Measurements from ENCODE around the gene AOAH.

The AOAH gene

DNA sequence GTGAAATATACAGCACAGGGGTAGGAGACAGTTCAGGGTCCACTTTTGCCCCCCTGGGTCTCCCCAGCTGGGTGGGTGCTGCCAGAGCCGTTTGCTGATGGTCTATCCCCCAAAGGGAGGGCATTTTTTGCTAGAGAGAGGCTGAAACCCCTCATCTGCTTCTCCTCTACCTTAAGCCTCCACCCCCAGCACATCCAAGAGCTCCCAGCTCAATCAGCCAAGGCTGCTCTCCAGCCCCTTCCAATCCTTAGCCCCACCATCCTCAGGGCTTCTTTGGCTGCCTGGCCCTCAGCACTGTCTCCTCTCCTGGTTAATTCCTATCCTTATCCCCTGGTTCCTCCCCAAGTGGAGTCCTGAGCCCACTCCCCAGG, 153.1 kb downstream of the AOAH start:
- Histone ChIP-seq H3K36me3 (replicated peaks) (no peaks in the 10 kb centered on the region), H3K27ac (no peak overlapping the region), H3K27me3 (replicated peaks) (no peaks in the 10 kb centered on the region), H3K4me3 (ENCODE audit: low read depth, low read length) (no peak overlapping the region)
- in situ Hi-C loops (cut with HindIII; ENCODE audit: low pct_ligation_motif_present, low sequenced_read_pairs): no loop called here
- TF ChIP-seq, protein P1, sequence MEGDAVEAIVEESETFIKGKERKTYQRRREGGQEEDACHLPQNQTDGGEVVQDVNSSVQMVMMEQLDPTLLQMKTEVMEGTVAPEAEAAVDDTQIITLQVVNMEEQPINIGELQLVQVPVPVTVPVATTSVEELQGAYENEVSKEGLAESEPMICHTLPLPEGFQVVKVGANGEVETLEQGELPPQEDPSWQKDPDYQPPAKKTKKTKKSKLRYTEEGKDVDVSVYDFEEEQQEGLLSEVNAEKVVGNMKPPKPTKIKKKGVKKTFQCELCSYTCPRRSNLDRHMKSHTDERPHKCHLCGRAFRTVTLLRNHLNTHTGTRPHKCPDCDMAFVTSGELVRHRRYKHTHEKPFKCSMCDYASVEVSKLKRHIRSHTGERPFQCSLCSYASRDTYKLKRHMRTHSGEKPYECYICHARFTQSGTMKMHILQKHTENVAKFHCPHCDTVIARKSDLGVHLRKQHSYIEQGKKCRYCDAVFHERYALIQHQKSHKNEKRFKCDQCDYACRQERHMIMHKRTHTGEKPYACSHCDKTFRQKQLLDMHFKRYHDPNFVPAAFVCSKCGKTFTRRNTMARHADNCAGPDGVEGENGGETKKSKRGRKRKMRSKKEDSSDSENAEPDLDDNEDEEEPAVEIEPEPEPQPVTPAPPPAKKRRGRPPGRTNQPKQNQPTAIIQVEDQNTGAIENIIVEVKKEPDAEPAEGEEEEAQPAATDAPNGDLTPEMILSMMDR (IDR thresholded peaks at IDR 0.05; ENCODE audit: low read depth, low read length, missing control alignments): no peak
- DNase-seq: no peak

- H3K27ac ChIP-seq: no peak overlapping the region
- TF ChIP-seq, protein P1 (IDR thresholded peaks at IDR 0.05; ENCODE audit: low read depth, low read length, missing control alignments): no peak
- H3K4me3 ChIP-seq (ENCODE audit: low read depth, low read length): no peak overlapping the region
- H3K27me3 ChIP-seq (replicated peaks): no peaks in the 10 kb centered on the region
- no peak for DNase-seq
- no peaks in the 10 kb centered on the region for H3K36me3 ChIP-seq (replicated peaks)
- in situ Hi-C loops (cut with HindIII; ENCODE audit: low pct_ligation_motif_present, low sequenced_read_pairs): no loop called here
Measured at GRCh38 chr7:36570528-36571189, 153.6 kb downstream of the AOAH start.

DNA sequence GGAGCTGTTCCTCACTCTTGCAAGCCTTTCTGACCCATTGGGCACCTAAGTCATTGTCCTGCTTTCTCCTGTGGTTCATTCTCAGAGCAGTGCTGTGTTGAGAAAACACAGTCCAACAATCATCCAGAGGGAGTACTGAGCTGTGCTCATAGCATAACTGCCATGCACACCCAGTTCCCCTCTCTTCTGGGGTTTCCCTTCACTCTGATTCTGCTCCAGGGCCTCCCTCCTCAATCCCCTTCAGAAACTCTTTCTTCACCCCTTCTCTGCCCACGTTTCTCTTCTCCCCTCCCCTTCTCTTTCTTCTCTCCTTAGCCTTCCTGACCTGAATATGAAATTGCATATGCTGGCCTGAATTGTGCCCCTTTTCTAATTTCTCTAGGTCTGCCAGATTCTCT, 155.8 kb downstream of the AOAH start:
- TF ChIP-seq, protein P1 (IDR thresholded peaks at IDR 0.05; ENCODE audit: low read depth, low read length, missing control alignments): no peak
- in situ Hi-C loops (cut with HindIII; ENCODE audit: low pct_ligation_motif_present, low sequenced_read_pairs): no loop called here
- H3K36me3 ChIP-seq (replicated peaks): no peaks in the 10 kb centered on the region
- no peak overlapping the region for H3K27ac ChIP-seq
- no peaks in the 10 kb centered on the region for H3K27me3 ChIP-seq (replicated peaks)
- DNase-seq: no peak
- no peak overlapping the region for H3K4me3 ChIP-seq (ENCODE audit: low read depth, low read length)

- DNase-seq: no peak
- in situ Hi-C loops (cut with HindIII; ENCODE audit: low pct_ligation_motif_present, low sequenced_read_pairs): no loop called here
- Histone ChIP-seq H3K4me3 (ENCODE audit: low read depth, low read length) (no peak overlapping the region), H3K36me3 (replicated peaks) (no peaks in the 10 kb centered on the region), H3K27me3 (replicated peaks) (no peaks in the 10 kb centered on the region), H3K27ac (no peak overlapping the region)
- TF ChIP-seq, protein P1 (IDR thresholded peaks at IDR 0.05; ENCODE audit: low read depth, low read length, missing control alignments): no peak
Measured at GRCh38 chr7:36567699-36568451, 156.4 kb downstream of the AOAH start.

GRCh38 chr7:36565792-36566356, 158.4 kb downstream of the AOAH start:
- in situ Hi-C loops (cut with HindIII; ENCODE audit: low pct_ligation_motif_present, low sequenced_read_pairs): no loop called here
- TF ChIP-seq, protein P1 (IDR thresholded peaks at IDR 0.05; ENCODE audit: low read depth, low read length, missing control alignments): no peak
- DNase-seq: no peak

More at GRCh38 chr7:36565792-36566356, 158.4 kb downstream of the AOAH start:
- Histone ChIP-seq H3K36me3 (replicated peaks) (no peaks in the 10 kb centered on the region), H3K27ac (no peak overlapping the region), H3K4me3 (ENCODE audit: low read depth, low read length) (no peak overlapping the region), H3K27me3 (replicated peaks) (no peaks in the 10 kb centered on the region)

Measured in brain microvascular endothelial cell (primary cell).